GM18502 (cell line): ENCODE measurements around the gene FNDC7.
"Not testable (repeated sequence)": the region's sequence is repeated elsewhere in the genome, so short reads cannot be mapped to it uniquely, and the experiment has no call there.

Experiments
- ATAC-seq: cut with Tn5 transposase; IDR thresholded peaks from one replicate; pipeline ENCODE4 v1.9.1; 2021; ENCODE audit warnings: mild to moderate bottlenecking; ENCODE audit not compliant: unreplicated experiment, poor library complexity

Gene FNDC7

DNA sequence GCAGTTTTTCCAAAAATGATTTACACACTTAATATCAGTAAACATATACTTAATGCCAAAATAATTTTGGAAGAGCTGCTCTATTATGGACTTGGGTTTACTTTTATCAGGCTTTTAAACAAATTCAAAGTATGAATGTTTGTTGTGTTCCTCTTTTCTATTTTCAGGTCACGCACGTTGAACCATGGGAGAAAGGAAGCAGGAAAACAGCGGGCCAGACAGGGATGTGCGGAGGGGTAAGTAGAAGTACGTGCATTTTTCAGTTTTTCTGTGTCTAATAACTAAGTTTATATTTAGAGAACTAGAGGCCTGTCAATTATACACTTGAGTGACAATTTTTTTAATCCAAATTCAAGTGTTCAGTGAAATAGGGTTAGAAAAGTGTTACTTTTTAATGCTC is 17.2 kb upstream of the FNDC7 start:
- ATAC-seq = no peak

DNA sequence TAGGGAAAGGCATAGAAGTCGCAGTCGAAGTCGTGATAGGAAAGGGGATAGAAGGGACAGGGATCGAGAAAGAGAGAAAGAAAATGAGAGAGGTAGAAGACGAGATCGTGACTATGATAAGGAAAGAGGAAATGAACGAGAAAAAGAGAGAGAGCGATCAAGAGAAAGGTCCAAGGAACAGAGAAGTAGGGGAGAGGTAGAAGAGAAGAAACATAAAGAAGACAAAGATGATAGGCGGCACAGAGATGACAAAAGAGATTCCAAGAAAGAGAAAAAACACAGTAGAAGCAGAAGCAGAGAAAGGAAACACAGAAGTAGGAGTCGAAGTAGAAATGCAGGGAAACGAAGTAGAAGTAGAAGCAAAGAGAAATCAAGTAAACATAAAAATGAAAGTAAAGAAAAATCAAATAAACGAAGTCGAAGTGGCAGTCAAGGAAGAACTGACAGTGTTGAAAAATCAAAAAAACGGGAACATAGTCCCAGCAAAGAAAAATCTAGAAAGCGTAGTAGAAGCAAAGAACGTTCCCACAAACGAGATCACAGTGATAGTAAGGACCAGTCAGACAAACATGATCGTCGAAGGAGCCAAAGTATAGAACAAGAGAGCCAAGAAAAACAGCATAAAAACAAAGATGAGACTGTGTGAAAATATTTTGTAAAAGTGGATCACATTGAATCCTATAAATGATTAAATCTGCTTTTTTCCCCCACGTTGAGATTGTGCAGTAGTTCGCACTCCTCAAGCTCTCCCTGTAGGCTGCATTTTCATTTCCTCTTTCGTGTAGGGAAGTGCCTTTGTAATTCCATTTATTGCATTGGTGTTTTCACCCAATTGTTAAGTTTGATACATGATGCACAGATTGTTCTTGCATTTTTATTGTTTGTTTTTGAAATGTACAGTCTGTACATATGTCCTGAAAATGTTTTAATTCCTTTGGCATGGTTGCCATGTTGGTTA is 13.1 kb upstream of the FNDC7 start:
- ATAC-seq = no peak

- ATAC-seq = no peak
Observed at GRCh38 chr1:108701176-108701849, 11.4 kb upstream of the FNDC7 start.

- not testable (repeated sequence) for ATAC-seq
Observed at GRCh38 chr1:108702109-108702508, 10.6 kb upstream of the FNDC7 start.

GRCh38 chr1:108703939-108704338 is 8.8 kb upstream of the FNDC7 start:
- no peak for ATAC-seq

DNA sequence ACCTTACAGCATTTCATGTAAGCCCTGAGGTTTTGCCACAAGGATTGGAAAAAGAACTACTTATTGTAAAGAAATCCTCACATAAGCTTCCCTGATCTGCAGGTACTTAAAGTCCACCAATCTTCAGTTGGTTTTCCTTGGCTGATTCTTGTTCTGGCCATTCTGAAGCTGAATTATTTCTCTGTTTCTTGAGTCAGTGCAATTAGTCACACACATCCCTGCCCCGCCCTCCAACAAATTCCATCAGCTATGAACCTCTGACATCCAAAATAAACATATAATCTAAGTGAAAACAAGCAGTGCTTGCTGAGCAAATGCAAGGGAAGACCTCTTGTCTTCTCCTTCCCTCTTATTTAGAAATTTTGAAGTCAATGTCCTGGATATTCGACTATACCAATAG is 8.2 kb upstream of the FNDC7 start:
- no peak for ATAC-seq

DNA sequence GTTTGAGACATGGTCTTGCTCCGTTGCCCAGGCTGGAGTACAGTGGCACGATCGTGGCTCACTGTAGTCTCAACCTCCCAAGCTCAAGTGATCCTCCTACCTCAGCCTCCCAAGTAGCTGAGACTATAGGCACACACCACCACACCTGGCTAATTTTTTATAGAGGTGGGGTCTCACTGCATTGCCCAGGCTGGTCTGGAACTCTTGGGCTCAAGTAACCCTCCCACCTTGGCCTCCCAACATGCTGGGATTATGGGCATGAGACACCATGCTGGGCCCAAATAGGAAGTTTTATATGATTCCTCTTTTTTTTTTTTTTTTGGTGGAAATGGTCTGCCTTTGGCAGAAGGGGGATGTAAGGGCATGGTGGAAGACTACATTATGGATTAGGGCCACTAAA is 6.1 kb upstream of the FNDC7 start:
- no peak for ATAC-seq

DNA sequence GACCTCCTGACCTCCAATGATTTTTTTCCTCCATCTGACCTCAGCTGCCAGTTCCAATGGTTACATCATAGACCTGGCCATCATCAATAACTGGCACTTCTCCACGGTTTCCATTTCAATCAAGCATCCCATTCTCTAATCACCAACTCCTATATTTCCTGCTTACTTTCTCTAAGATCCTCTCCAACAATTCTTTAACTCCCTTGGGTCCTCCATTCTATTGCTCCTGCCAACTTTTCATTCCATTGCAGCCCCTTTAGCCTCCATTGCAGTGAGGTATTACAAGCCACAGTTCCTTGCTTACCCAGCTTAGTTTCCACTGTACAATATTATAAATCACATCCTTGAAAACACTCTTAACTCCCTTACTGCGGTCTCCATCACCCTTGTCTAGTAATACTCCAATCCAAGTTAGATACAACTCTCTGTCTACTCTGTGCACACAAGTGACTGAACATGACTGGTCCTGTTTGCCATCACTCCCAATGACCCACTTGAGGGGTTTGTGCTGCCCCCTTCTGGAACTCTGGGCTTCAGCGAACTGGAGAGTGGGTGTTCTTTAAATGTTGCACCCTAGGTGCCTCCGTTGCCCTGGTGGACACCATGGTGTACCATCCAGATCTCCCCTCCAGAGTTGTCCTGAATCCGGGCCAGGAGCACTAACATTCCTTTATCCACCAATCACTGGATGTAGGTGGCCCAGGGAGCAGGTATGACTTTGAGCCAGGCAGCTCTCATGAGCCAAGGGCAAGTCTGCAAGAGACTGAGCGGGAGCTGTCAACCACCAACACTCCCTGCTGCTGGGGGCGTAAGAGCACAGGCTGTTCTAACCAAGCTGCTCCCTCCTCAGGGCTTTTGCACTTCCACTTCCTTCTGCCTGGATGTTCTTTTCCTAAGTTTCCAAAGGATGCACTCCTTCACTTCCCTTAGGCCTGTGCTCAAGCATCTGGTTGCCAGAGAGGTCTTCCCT is 3.7 kb upstream of the FNDC7 start:
- ATAC-seq = no peak

GRCh38 chr1:108715932-108716331 is 3.2 kb downstream of the FNDC7 start:
- no peak for ATAC-seq

DNA sequence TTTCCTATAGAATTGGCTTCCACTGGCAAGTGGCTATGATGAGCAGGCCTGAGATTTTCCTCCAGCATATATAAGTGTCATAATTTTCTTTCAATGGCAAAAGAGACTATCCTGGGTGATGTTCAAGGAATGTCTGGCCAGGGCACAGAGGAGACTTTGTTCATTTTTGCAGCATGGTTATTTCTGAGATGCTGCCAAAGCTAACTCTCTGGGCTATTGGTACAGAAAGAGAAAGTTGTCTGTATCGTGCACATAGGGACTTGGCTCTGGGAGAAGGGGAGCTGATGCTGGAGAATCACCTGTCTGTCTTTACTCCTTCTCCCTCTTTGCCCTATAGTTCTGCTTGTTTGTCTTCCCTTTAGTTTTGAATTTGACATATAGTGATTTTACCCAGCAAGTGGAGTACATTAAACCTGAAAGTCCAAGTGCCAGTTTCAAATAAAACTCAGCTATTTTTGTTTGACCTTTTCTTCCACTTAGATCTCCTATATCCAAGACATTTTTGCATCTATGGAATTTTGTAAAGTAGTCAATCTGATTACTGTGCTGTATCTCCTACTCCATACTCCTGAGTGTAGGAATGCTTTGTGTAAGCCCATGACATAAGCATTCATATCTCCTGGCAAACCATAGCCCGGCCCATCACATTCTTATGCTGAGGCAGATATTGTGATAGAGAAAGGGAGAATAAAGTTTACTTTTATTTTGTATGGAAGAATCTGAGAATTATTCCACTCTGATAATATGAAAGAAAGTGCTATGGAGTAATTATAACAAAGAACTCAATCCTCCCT is 3.9 kb downstream of the FNDC7 start:
- no peak for ATAC-seq

DNA sequence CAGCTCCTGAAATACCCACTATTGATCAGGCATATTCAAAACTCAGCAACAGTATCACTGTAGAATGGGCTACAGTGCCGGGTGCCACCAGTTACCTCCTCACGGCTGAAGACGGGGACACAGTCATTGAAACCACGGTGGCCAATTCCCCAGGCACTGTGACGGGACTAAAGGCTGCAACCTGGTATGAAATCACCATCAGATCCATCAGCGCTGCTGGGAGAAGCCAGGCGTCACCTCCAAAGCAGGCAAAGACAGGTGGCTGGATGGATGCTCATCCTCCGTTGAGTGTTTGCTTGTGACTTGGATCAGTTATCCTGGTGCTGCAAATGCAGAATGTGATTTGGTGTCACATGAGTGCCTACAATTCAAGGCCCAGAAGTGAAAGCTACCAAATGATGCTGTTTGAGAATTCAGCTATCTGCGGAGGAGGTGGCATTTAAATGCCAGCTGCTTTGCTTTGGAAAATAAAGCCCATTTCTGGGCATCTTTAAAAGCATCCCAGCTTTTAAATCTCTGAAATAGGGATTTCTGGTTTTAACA is 5.1 kb downstream of the FNDC7 start:
- no peak for ATAC-seq

GRCh38 chr1:108718927-108719655 is 6.4 kb downstream of the FNDC7 start:
- no peak for ATAC-seq

DNA sequence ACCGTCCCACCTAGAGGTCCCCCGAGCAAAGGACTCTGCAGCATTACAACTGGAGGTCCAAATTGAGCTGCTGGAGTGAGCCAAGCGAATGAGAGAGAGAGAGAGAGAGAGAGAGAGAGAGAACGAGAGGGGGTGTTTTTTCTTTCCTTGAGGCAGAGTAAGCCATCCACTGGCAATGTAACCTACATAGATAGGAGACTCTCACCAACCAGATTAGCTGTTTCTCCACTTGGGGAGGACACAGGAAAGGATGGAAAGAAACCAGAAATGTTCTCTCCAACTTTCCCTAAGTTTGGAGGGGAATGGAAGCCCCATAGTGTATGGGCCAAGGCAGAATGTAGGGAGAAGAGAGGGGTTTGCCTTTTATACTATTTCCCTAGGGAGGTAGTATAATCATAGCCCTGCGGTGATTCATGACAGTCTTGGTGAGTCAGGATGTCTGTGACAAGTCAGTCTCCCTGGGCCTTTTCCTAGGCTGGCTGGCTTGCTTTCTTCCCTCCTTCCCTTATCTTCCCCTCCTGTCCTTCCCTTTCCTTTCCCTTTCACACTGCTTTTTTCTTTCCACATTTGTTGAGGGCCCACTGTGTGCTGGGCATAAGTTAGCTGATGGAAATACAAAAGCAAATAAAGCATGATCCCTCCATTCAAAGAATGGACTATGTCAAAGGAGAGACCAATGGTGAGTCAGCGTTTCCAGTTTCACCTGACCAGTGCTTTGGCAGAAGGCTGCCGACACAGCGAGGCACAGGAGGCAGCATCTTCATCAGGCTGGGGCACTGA is 7.1 kb downstream of the FNDC7 start:
- no peak for ATAC-seq

- no peak for ATAC-seq
Observed at GRCh38 chr1:108722292-108722691, 9.6 kb downstream of the FNDC7 start.

DNA sequence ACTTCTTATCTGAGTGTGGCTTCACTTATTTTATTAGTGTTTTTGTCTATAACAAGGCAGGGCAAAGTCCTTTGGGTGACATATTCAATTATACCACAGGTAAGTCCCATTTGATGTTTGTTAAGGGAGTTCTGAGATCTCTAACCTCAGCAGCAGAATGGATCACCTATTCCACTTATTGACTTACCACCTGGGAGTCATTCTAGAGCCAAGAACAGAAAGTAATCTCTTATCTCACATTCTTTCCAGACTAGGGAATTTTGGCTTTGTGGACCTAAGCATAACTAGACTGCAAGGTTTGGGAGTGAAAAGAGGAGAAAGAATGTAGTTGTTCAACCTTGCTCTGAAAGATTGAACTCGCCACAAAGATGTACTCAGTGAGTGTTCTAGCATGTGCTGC is 13.2 kb downstream of the FNDC7 start:
- ATAC-seq = no peak

- no peak for ATAC-seq
Observed at GRCh38 chr1:108728327-108728923, 15.7 kb downstream of the FNDC7 start.

- ATAC-seq = no peak
Observed at GRCh38 chr1:108729481-108729880, 16.8 kb downstream of the FNDC7 start.

DNA sequence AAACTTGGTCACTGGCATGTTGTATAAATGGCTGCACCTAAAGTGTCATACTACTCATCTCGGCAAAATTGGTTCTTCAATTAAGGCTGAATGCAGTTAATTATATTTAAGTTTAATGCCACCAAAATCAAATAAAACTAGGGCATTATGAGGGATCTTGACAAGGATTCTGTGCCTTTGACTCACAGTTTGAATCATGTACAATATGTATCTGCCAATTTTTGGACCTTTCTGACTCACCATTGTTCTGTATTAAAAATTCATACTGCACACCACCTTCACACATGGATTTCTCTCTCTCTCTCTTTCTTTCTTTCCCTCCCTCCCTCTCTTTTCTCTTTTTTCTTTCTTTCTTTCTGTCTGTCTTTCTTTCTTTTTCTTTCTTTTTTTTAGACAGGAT is 19.7 kb downstream of the FNDC7 start:
- no peak for ATAC-seq
